Vagina (tissue), 2 donors: ENCODE data around the gene CTNNA3. TPM values are rescaled to one million over a fixed set of nuclear protein-coding genes. Genes with fewer than 3 reads are reported as not detected.

ENCODE experiments used
- DNase-seq, 2 donors: peaks; one replicate each; pipeline ENCODE4 v3.0.0-alpha.2; 2017; ENCODE audit errors: extremely low spot score in 2 of 2
- H3K27ac ChIP-seq: fragments of 200-600 bp; sonication (generic); one replicate; pipeline ENCODE4 v1.5.1; 2019
- H3K27me3 ChIP-seq: fragments of 200-600 bp; sonication (generic); one replicate; pipeline ENCODE4 v1.5.1; 2019
- H3K36me3 ChIP-seq, 2 donors: fragments of 200-600 bp; sonication (generic); one replicate each; pipeline ENCODE4 v1.5.1; 2017 to 2019
- H3K4me1 ChIP-seq: fragments of 200-600 bp; sonication (generic); one replicate; pipeline ENCODE4 v1.5.1; 2019
- H3K4me3 ChIP-seq, 2 donors: fragments of 200-600 bp; sonication (generic); 1 replicate in 1 of 2; 2 replicates in 1 of 2; pipeline ENCODE4 v1.5.1; 2016 to 2019
- H3K9me3 ChIP-seq: fragments of 200-600 bp; sonication (generic); one replicate; pipeline ENCODE4 v1.5.1; 2019
- CTCF ChIP-seq, 3 experiments: fragments of 450-650 bp in 2 of 3; fragments of 200-600 bp in 1 of 3; sonication (generic) in 1 of 3; IDR thresholded peaks; one replicate each; pipeline ENCODE4 v1.5.1; 2017 to 2019; ENCODE audit warnings: antibody characterized with exemption in 3 of 3, mild to moderate bottlenecking in 2 of 3, moderate library complexity in 2 of 3
- POLR2A ChIP-seq, 2 donors: fragments of 450-650 bp; IDR thresholded peaks; one replicate each; pipeline ENCODE4 v1.6.1; 2017; ENCODE audit warnings: antibody characterized with exemption in 2 of 2, mild to moderate bottlenecking in 2 of 2, moderate library complexity in 2 of 2
- POLR2AphosphoS5 ChIP-seq, 2 donors: sonication (generic); formaldehyde crosslinking; IDR thresholded peaks; one replicate each; pipeline ENCODE4 v1.9.0; 2017; ENCODE audit warnings: antibody characterized with exemption in 2 of 2, mild to moderate bottlenecking in 2 of 2, low read depth in 1 of 2; ENCODE audit not compliant: insufficient read depth in 1 of 2
- intact Hi-C: fragments of 100-400 bp; cut with DNase I; formaldehyde crosslinking; loops from one replicate; pipeline ENCODE4 v1.15.1; 2023
- total RNA-seq: library from RNA; depleted of rRNA; stranded (reverse); fragments of >200 nt; gene quantifications from one replicate; pipeline ENCODE4 v1.2.3, GENCODE V29; 2016

The CTNNA3 gene
- total RNA-seq, 1 donor from 2014 or later: 0.98 TPM

- Histone ChIP-seq H3K36me3 (no peaks in the 10 kb centered on the region), H3K4me3 (no peak overlapping the region), H3K9me3 (no peaks in the 10 kb centered on the region), H3K27ac (no peak overlapping the region), H3K27me3 (no peaks in the 10 kb centered on the region), H3K4me1 (no peaks in the 10 kb centered on the region)
- intact Hi-C loops: no loop called here
- no peak for DNase-seq
- TF ChIP-seq CTCF (IDR thresholded peaks at IDR 0.05) (no peak), POLR2AphosphoS5 (IDR thresholded peaks at IDR 0.05; ENCODE audit: insufficient read depth in 1 of 2, low read depth in 1 of 2) (no peak), POLR2A (IDR thresholded peaks at IDR 0.05) (no peak)
Observed at GRCh38 chr10:66472156-66472555, 1223.8 kb downstream of the CTNNA3 start.

- H3K4me3 ChIP-seq: no peak overlapping the region
Observed at GRCh38 chr10:66467042-66467441, 1229.0 kb downstream of the CTNNA3 start.

GRCh38 chr10:66466622-66467021 lies 1229.4 kb downstream of the CTNNA3 start:
- intact Hi-C loops: no loop called here
- Histone ChIP-seq H3K9me3 (no peaks in the 10 kb centered on the region), H3K4me3 (no peak overlapping the region), H3K36me3 (no peaks in the 10 kb centered on the region), H3K27me3 (no peaks in the 10 kb centered on the region), H3K27ac (no peak overlapping the region), H3K4me1 (no peaks in the 10 kb centered on the region)
- no peak for TF ChIP-seq POLR2AphosphoS5 (IDR thresholded peaks at IDR 0.05; ENCODE audit: insufficient read depth in 1 of 2, low read depth in 1 of 2)
- TF ChIP-seq POLR2A (IDR thresholded peaks at IDR 0.05): no peak
- TF ChIP-seq CTCF (IDR thresholded peaks at IDR 0.05): no peak
- DNase-seq: no peak

More at GRCh38 chr10:66467042-66467441, 1229.0 kb downstream of the CTNNA3 start:
- no peak for DNase-seq
- Histone ChIP-seq H3K27ac (no peak overlapping the region), H3K4me1 (no peaks in the 10 kb centered on the region), H3K27me3 (no peaks in the 10 kb centered on the region), H3K9me3 (no peaks in the 10 kb centered on the region), H3K36me3 (no peaks in the 10 kb centered on the region)
- no peak for TF ChIP-seq CTCF (IDR thresholded peaks at IDR 0.05)
- intact Hi-C loops: no loop called here

- intact Hi-C loops: no loop called here
- no peak for TF ChIP-seq CTCF (IDR thresholded peaks at IDR 0.05)
Observed at GRCh38 chr10:66463611-66464010, 1232.4 kb downstream of the CTNNA3 start.

GRCh38 chr10:66457629-66458028 lies 1238.4 kb downstream of the CTNNA3 start:
- TF ChIP-seq POLR2A (IDR thresholded peaks at IDR 0.05): no peak
- TF ChIP-seq CTCF (IDR thresholded peaks at IDR 0.05): no peak
- no peak for TF ChIP-seq POLR2AphosphoS5 (IDR thresholded peaks at IDR 0.05; ENCODE audit: insufficient read depth in 1 of 2, low read depth in 1 of 2)
- Histone ChIP-seq H3K4me1 (no peaks in the 10 kb centered on the region), H3K9me3 (no peaks in the 10 kb centered on the region), H3K27me3 (no peaks in the 10 kb centered on the region), H3K36me3 (no peaks in the 10 kb centered on the region), H3K27ac (no peak overlapping the region), H3K4me3 (no peak overlapping the region)
- intact Hi-C loops: no loop called here
- no peak for DNase-seq

More at GRCh38 chr10:66463611-66464010, 1232.4 kb downstream of the CTNNA3 start:
- Histone ChIP-seq H3K27me3 (no peaks in the 10 kb centered on the region), H3K27ac (no peak overlapping the region), H3K4me1 (no peaks in the 10 kb centered on the region), H3K9me3 (no peaks in the 10 kb centered on the region), H3K36me3 (no peaks in the 10 kb centered on the region), H3K4me3 (no peak overlapping the region)
- DNase-seq: no peak
